ENCODE results near the gene ISG20L2.

Gene ISG20L2

DNA sequence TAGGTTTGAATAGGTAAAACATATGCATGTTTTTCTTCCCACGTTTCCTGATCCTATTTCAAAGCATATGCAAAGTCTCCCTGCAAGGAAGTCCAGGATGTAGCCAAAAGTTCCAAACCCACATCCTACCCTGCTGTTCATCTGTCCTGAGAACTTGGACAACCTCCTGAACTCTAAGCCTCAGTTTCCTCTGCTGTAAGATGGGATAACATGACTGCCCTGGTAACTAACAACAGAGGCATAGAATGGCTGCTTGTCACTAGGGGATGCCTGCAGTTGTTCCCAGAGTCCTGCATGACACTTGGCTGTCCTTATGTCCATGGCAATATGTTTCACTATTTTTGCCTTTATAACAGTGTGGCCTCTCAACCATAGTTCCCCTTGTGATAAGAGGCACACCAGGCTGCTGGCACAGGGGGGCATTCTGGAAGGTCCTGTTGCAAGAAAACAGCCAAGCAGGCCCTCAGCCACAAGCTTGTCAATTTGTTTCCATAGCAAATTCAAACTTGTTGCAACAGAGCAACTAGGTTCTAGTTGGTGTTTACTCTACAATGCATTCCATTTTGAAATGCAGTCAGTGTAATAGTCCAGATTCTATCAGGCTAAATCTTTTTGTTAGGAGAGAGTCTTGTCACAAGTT, 24.4 kb upstream of the ISG20L2 start:
- DNase-seq, result no peak

DNA sequence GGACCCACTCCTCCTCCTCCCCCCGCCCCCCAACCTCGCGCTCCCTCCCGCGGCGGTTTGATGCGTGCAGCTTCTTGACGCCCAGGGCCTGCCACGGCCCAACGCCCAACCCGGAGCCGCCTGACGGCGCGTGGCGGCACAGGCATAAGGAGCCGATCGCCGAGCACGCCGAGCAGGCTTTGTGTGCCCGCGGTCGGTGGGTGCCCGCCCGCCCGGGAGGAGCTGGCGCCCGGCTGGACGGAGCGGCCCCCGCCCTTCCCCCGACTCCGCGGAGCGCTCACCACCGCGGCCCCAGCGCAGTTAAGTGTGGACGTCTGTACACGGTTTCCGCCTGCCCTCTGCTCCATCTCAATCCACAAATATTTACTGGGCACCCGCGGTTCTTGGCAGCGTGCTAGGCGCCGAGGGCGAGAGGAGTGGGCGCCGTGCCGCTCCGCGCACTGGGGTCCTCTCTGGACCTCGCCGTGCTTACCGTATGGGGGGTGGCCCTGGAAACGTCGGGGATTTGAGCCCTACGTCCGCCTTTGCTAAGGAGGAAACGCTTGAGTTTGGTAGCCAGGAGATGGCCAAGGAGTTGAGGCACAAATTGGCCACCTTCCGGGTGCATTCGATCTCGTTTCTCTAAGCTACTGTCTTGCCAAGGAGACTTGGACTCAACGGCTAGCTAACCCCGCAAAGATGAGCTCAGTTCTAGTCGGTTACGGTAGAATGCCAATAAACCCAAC, 23.4 kb upstream of the ISG20L2 start:
- DNase-seq, result peak; percentile 98 to 99

DNA sequence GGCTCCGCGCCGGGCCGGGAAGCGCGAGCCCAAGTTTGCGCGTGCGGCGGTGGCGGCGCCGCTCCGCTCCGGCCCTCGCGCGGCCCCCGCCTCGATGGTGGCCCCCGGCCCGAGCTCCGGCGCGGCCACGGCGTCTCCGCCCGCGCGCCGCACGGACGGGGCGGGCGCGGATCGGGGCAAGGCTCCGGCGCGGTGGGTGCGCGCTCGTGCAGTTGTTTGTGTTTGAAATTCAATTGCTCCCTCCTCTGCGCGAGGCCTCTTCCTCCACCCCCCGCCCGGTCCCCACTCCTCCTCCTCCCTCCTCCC, 22.8 kb upstream of the ISG20L2 start, which contains the start of gene HDGF:
HDGF (minus strand) TSS at position 225 of the 306 bp plus-strand sequence. CDS start 246 bp downstream, outside the sequence.
- DNase-seq, result no peak

DNA sequence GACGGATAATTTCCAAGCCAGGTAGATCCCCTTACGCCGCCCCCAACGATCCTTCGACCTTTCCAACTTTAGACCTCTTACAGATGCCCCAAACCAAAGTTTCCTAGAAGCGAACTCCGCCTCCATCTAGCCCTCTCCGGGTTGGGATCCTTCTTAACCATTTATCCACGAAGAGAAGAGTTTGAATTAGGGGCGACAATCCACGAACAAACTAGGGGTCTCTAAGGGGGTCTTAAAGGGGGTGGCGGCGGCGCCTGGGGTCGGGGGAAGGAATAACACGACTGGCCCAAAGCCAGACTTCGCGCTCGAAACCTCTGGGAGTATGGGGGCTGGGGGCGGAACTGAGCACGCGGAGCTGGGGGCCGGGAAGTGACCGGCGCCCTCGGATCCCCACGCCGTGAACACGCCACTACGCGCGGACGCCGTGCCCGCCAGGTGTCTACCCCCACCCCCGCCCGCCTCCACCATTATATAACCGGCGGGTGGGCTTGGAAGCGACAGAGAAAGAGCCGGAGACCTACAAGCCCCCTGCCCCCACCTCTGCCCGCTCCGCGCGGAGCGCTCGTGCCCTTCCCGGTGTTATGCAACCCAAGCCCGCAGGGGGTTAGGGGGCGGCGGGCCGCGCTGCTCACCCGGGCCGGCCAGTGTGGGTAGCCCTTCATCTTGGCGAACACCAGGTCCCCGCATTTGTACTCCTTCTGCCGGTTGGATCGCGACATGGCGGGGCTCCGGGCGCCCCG, 22.3 kb upstream of the ISG20L2 start:
- DNase-seq, result peak; percentile 16 to 44

DNA sequence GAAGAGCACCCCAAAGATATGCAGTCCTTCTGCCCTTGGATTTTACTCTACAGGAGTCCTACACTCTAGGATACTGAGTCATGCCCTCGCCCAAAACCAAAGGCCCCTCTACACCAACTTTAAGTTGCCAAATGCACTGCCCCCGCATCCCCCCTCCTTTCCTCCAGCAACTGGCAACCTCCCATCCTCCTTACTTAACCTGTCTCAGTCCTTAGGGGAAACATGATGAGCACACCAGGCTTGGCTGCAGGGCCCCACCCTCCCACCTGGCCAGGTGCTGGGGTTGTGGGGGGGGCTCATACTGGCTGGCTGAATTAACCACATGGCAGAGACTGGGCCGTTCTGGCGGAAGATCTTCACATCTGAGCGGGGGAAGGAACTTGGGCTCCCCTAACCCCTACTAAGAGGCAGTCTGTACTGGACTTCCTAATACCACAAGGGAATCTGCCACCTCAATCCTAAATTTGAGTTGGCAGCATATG, 21.7 kb upstream of the ISG20L2 start:
- peak in 1 of 2 experiments; percentile 31 for DNase-seq

DNA sequence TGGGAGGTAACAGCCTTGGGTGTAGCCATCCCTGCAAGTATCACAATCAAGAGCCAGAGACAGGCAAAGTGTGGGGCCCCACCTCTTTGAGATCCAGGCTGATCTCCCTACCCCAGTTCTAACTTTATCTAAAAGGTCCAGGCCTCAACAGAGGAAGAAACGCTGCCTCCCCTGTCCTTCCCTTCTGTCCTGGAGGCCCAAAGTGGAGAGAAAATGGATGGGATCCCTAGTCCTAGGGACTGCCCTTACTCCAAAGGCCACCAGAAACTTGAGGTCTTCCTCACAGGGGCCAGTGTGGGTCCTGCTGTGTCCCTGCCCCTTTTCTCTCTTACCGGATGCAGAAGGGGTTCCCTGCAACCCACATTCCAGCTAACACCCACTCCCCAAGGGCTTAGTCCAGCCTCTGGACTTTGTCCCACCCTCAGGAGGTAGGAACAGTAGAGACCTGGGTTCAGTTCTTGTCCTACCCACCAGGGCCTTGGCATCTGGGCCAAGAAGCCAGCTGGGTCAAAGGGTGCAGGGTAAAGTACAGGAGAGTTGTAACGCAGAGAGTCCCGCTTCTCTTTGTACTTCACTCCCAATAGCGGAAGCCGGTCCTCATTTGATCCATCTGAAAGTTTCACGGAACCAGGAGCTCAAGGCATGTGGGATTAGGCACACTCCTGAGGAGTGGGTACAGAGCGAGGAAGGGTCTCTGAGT, 21.0 kb upstream of the ISG20L2 start:
- no peak for DNase-seq

DNA sequence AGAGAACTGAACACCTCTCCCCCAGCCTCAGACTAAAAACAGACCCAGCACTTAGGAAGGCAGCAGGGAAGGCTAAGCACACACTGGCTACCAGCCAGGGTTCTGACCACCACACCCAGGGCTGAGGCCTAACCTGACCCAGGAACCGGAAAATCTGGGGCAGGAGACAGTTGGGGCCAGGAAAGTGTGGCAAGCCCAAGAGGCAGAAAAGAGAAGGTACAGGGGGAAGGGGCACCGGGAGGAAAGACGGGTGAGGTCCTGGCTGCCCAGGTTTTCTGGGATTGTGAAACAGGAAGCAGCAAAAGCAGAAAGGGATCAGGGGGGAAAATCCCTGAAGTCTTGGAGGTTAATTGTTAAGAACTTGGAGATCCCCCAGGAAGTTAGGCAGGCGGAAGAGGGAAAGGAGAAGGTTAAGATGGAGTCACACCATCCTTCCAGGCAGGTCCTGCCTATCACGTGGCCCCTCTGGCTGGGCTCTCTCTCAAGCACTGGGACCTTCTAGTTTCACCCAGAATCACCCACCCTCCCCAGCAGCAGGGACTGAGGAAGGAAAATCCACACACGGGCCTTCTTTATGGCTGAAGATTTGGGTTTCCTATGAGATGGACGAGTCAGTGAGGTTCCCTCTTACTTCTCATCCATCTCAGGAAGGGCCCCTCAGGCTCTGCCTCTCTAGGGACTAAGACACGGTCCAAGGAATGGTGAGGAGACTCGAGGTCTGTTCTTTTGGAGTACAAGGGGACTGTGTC, 20.3 kb upstream of the ISG20L2 start:
- peak in 1 of 2 experiments; percentile 53 for DNase-seq

DNA sequence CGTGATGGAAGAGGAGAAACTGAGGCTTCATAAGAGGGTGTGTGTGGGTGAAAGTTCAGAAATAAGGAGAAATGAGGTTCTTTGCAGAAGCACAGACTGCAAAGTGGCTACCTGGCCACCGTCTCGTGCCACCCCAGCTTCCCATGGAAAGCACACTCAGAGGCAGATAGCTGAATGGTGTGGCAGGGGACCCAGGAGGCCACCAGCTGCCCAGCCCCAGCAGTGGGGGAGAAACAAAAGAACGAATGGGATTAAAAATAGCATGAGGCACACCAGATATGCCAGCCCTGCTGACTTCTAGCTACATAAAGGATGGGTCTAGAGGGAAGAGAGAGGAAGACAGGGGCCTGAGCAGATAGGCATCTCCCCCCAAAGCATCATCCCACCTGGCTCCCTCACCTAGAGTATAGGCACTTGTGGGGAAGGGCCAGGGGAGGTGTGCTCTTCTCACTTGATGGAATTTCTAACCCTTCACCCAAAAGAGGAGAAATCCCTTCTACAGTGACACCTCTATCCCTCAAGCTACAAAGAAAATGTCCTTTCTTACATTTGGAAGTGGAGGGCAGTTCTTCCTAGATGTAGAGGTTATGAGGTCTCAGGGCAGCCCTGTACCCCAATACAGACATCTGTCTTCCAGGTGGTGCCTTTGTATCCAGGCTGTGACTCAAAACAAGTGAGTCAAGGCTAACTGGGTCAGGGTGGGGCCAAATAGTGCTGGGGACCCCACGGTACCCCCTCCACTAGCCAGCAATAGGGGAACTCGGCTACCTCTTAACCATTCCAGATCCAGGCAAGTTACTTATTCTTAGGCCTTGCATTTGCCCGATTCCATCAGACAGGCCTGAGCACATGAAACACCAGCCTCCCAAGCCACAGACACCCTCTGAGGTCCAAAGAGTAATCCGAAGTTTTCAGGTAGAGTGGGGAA, 19.4 kb upstream of the ISG20L2 start:
- DNase-seq, result no peak

DNA sequence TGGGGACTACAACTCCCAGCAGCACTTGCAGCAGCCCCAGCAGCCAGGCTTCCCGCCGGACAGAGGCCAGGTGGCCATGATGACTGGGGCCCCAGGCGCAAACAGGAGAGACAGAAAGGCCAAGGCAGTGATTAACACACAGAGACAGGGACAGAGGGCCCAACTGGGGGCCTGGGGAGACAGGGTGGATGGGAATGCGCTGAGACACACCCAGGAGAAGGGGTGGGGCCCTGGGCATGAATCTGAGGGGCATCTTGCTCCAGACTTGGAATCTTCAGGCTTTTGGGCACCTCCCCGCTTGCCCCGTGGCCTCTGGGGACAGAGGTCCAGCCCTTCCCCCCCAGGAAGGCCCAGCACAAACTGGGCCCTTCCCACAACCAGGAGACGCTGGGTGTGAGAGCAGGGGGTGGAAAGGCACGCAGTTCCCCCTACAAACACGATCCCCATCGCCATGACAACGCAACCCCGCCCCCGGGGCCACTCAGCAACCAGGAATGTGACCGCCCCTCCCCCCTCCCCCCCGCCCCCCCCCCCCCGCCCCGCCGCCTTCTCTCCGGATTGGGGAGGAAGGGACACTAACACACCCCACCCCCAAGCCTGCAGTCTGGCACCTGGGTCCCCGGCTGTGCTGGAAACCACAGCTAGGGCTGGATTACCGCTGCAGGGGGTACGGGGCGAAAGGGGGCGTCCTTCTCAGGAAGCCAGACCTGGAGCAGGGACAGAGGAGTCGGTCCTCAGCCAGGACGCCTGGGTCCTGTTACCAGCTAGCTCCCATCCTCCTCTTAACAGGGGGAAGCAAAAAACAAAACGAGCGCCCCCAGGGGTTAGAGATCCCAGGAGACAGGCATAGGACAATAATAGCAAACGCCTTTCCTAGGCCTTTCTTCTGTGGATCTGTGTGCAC, 18.4 kb upstream of the ISG20L2 start:
- DNase-seq, result peak; percentile 80 to 93

DNA sequence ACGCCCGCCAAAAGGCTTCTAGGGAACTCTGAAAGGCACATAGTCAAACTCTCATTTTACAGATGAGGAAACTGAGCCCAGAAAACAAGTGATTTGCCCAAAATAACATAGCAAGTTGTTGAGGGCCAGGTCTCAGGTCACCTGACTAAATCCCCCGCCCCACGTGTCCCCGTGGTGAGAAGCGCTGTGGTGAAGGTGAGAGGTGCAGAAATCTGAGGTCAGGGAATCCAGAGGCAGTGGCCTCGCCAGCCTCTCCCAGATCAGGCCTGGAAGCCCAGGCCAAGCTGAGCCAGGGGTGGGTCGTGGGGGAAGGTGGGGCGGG, 17.8 kb upstream of the ISG20L2 start:
- no peak for DNase-seq

DNA sequence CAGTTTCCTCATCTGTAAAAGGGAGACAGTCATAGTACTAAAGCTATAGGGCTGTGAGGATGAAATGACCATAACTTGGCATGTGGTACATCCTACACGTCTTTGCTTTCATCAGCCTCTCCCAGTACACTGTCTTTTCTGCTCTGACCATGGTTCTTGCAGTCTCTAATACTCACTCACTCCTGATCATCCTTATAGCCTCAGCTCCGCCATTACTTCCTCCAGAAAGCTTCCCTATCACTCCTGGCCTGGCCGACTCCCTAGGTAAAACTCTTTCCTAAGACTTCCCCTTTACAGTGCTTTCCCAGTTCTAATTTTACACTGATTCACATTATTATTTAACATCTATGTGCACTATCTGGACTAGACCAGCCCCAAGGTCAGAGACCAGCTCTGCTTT, 17.3 kb upstream of the ISG20L2 start:
- no peak for DNase-seq

DNA sequence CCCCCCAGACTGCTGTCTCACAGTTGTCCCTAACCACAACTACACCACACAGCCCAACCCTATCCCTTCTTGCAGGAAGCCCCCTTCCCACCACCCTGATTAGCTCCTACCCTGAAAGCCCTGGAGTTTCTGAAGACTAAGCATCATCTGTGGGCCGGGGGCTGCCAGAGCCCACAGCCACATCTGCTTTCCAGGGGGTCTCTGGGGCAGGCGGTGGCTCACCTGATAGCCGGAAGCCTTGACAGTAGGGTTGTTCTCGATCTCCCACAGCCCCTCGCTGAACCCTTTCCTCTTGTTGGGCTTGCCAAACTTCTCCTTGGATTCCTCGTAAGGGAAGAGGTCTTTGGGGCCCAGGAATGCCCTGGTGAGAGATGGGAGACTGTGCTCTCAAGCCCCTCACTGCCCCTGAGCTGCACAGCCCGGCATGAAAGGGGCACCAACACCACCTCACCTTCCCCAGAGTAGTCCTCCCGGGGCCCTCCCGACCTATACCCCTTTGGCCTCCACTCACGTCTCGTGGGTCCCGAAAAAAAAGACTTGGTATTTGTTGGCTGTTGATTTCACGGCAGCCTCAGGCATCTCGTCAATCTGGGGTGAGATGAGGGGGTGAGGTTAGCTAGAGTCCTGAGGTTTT, 16.3 kb upstream of the ISG20L2 start:
- DNase-seq, result no peak

DNA sequence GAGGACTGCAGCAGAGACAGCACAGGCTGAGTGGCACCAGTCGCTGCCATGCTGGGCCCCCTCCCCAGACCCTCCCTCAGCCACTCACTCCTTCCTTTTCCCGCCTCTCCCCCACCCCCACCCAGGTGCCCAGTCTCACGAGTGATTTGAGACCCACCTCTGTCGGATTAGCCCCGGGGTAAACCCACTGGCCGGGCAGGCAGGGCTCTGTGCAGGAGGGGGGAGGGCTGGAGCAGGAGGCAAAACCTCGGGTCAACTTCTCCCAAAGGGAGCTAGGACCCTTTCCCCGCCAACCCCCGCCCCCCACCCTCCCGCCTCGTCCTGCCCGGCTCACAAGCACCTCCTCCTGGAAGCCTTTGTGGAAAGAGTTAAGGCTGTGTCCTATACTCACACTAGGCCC, 15.8 kb upstream of the ISG20L2 start:
- DNase-seq, result no peak

DNA sequence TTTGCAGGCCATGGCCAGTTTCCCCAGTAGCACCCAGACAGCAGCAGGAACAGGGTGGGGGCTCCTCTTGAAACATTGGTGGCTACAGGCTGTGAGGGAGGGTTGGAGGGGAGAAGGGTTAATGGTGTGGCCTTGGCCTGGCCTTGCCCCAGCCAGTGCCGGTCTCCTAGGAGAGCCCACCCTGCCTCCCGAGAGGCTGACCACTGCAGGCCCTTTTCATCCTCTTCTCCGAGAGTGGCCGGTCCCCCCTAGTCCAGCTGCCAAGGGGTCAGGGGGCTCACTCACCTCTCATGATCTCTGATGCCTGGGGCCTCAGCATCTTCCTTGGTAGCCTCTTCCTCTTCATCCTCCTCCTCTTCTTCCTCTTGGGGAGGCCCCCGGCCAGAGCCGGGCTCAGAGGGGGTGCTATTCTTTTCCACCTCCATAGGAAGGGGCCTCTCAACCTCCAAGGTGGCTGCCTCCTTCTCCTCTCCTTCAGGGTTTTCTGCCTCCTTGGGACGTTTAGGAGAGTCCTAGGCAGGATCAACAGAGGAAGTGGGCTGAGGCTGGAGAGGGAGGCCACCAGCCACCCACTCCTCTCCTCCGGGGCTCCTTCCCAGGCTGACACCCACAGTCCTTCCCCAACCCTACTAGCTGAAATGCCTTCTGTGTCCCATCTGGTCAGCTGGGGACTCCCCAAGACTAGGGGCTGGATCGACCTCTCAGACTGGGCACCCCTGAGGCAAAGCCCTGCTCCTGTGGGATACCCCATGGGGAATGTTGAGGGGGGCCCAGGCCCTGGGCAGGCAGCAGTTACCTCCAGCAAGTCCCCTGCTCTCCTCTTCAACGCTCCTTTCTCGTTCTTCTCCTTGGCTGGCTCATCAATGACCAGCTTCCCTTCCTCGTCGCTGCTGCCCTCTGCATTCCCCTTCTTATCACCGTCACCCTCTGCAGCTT, 15.1 kb upstream of the ISG20L2 start:
- DNase-seq, result no peak

DNA sequence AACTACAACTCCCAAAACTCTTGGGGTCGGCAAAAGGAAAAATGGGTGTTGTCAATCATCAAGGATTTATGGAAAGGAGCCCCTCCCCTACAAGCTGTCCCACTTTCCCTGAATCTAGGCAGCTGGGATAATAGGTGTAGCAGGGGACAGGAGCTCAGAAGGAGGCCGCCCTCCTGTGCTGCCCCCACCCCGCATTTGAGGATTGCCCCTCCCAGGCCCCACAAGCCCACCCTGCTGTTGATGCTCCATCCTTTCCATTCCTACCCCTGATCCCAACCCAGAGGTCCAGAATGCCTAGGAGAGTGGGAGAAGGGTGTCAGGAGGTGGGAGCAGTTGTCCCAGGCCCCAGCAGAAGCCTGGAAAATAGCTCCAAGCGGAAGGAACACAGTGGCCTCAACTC, 14.2 kb upstream of the ISG20L2 start:
- no peak for DNase-seq

DNA sequence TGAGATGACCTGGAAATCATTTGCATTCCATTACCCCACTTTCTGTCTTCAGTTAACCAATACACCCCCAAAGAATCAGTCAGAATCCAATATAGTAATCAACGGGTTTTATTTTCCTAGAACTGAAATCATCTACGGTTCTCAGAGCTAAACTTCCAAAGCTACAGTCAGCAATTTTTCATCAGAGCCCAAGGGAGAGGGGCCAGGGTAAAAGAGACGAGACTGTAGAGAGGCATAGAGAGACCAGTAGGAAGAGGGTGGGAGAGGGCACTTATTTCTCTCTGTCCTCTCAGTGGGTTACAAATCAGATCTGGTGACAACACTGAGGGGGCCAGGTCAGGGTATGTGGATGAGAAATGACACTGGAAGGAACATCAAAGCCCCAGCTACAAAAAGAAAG, 13.5 kb upstream of the ISG20L2 start:
- no peak for DNase-seq

DNA sequence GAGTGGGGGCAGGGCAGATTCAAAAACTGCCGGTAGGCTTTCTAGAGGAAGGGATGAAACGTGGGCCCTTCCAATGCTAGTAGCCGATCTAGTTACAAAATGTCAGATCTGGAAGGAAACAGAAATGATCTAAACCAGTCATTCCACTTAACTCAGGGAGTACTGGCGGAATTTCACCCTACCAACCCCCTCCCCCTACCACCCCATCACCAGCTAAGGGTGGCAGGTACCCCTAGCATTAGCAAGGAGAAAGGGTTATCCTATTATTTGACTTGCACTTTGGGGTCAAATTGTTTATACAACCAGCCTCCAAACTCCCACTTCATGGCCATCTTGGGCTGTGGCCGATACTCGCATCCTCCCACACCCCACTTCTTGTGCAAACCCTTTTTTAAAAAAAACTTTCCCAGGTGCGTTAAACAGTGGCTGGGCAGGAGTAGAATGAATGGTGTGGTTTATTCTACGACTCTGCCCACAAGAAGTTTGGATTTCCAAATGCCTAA, 13.0 kb upstream of the ISG20L2 start:
- DNase-seq, result no peak

DNA sequence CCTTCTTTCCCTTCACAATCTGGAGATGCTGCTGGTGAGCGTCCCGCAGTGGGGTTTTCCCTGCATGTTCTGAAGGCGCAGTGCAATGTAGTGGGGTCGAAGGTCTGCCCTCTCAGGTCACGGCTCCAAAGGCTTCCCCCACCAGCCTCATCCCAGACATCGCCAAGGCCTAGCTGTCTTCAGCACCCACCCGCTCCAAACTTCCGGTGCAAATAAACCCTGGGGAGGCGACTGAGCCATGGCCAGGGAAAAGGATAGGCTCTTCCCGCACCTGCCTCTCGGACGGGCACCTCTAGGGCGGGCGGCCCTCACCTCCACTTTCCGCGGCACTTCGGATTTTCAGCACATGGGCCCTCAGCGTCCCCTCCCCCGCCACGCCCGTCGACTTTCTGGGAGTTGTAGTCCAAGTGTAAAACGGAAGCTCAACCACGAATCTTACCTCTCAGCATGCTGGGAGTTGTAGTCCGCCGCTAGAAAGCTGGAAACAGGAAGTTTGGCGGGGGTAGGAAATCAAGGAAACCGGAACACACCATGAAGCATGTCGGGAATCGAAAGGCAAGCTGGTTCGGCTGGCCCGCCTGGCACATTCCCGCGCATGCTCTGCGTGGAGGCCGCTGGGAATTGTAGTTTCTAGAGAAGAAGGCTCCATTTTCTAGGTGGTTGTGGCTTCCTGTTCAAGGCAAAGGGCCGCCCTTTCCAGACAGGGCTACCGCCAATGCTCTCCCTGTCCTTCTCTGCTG, 12.3 kb upstream of the ISG20L2 start, which contains the start of gene MRPL24:
MRPL24 (minus strand) TSS at position 348 of the 740 bp plus-strand sequence. CDS start 2,384 bp downstream, outside the sequence.
- peak; percentile 100 for DNase-seq
